Esophagus squamous epithelium (tissue), 4 donors: ENCODE measurements around the gene FBH1.

Experiments used
- POLR2A ChIP-seq, 4 donors: fragments of 450-650 bp; IDR thresholded peaks; one replicate each; pipeline ENCODE4 v1.6.1; 2017; ENCODE audit warnings: antibody characterized with exemption in 4 of 4, mild to moderate bottlenecking in 4 of 4, moderate library complexity in 3 of 4
- TF ChIP-seq, protein P1 (sequence below), 6 experiments: fragments of 450-650 bp in 4 of 6; fragments of 200-600 bp in 2 of 6; sonication (generic) in 2 of 6; IDR thresholded peaks; one replicate each; pipeline ENCODE4 v1.5.1; 2016 to 2019; ENCODE audit warnings: antibody characterized with exemption in 6 of 6, mild to moderate bottlenecking in 4 of 6, moderate library complexity in 4 of 6

GRCh38 chr10:5904227-5904626 is 14.2 kb downstream of the FBH1 start:
- TF ChIP-seq POLR2A (IDR thresholded peaks at IDR 0.05), result no peak
- TF ChIP-seq, protein P1, sequence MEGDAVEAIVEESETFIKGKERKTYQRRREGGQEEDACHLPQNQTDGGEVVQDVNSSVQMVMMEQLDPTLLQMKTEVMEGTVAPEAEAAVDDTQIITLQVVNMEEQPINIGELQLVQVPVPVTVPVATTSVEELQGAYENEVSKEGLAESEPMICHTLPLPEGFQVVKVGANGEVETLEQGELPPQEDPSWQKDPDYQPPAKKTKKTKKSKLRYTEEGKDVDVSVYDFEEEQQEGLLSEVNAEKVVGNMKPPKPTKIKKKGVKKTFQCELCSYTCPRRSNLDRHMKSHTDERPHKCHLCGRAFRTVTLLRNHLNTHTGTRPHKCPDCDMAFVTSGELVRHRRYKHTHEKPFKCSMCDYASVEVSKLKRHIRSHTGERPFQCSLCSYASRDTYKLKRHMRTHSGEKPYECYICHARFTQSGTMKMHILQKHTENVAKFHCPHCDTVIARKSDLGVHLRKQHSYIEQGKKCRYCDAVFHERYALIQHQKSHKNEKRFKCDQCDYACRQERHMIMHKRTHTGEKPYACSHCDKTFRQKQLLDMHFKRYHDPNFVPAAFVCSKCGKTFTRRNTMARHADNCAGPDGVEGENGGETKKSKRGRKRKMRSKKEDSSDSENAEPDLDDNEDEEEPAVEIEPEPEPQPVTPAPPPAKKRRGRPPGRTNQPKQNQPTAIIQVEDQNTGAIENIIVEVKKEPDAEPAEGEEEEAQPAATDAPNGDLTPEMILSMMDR (IDR thresholded peaks at IDR 0.05), result no peak
